ES-I3 (cell line): Measurements from ENCODE around the gene CES3.
A peak's percentile ranks its signal among the peaks of the same experiment; 100 is the strongest.
"Not testable (repeated sequence)": the region's sequence is repeated elsewhere in the genome, so short reads cannot be mapped to it uniquely, and the experiment has no call there.

ENCODE experiments used
- H3K36me3 ChIP-seq: 2 replicates; pipeline ENCODE4 v1.6.1; 2013; ENCODE audit warnings: mild to moderate bottlenecking, low read length, control low read depth, moderate library complexity; ENCODE audit not compliant: insufficient read depth
- H3K4me1 ChIP-seq: 2 replicates; pipeline ENCODE4 v1.6.1; 2013; ENCODE audit warnings: mild to moderate bottlenecking, control low read depth, low read length; ENCODE audit not compliant: insufficient read depth
- H3K9ac ChIP-seq: 2 replicates; pipeline ENCODE4 v1.6.1; 2013; ENCODE audit warnings: low read depth, mild to moderate bottlenecking, low read length, moderate library complexity
- H3K9me3 ChIP-seq: 2 replicates; pipeline ENCODE4 v1.6.1; 2013; ENCODE audit warnings: mild to moderate bottlenecking, low read length, moderate library complexity; ENCODE audit not compliant: control insufficient read depth, insufficient read depth

The CES3 gene

DNA sequence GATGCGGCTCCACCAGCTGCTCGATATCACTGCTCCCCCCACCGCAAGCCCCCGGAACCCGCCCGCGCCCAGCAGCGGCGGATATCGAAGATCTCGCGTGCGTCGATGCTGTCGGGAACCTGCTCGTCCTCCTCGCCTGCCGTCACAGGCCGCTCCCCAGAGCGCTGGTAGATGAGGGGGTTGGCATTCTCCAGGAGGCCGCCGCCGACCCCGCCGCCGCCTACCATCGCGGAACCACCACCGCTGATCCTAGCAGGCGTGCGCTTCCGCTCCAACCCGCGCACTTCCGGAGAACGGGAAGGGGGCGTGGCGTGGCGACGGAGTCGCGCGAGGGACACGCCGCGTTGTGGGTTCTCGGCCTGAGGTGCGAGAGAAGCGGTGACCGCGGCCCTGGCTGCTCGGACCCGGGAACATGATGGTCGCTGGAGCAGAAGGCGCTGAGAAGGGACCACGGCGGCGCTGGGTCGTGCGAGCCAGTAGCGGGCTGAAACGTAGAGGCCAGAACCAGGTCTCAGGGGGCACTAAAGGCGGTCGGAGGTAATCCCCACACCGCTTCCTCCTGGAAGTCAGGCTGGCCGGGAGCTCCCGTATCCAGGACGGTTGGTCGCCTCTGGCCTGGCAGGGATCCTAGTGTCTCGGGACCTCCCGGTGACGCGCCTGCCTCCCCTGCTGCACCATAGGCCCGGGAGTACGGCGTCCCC lies 26.8 kb upstream of the CES3 start, which contains the start of gene CIAO2B:
Gene CIAO2B (minus strand): TSS at position 265 of the 701 bp plus-strand sequence. CDS start 38 bp downstream, at position 227.
- H3K4me1 ChIP-seq: peaks cover 5% of the 10 kb centered on the region; the same call in 1 of the 2 replicates
- no peaks in the 10 kb centered on the region; the same call in 1 of the 2 replicates for H3K36me3 ChIP-seq
- no peaks in the 10 kb centered on the region for H3K9me3 ChIP-seq
- peak within 1 kb of the TSS; percentile 97 for H3K9ac ChIP-seq

DNA sequence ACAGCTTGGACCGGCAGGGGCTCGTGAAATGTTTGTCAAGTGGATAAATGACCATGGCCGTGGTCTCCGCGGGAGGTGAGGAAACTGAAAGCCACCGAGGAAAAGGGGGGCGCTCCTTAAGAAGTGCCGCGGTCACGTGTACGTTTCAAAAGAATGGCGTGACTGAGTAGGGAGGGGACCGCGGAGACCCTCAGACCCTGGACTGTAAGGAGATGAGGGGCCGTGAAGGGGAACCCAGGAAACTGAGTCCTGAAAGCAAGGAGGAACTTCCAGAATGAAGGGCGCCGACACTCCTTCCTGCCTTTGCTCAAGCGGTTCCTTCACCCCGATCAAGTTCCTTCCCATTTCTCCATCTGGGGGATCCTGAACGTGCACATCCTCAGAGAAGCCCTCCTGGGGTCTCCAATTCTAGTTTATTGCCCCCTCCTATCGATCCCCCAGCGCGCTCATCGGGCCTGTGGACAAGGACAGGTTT lies 26.2 kb upstream of the CES3 start:
- H3K36me3 ChIP-seq, H3K9me3 ChIP-seq, H3K4me1 ChIP-seq: not testable (repeated sequence)
- peak overlapping the region; percentile 97 for H3K9ac ChIP-seq

DNA sequence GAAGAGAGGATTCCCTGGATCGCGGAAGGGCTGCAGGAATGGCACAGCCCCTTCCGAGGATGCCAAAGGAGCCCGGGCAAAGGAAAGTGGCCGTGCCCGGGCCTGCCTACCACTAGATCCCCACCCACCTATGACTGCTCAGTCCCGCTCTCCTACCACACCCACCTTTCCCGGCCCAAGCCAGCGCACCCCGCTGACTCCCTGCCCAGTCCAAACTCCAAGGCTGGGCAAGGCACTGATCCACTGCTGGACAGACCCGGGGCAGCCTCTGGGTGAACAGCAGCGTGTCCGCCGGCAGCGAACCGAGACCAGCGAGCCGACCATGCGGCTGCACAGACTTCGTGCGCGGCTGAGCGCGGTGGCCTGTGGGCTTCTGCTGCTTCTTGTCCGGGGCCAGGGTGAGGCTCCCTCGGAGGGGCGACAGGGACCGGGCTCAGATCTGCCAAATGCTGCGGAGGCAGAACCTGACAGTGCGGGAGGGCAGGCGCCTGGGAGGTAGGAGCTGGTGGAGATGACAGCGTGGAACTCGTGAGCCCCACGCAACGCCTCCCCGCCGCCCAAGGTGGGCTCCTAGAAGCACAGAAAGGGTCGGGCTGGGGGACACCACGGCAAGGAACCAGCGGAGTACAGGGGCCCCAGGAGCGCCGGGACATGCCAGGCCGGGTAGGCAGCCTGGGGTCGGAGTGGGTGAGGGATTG lies 25.6 kb upstream of the CES3 start, which contains the start of gene CES2:
Gene CES2 (plus strand): TSS at position 203 of the 698 bp plus-strand sequence. CDS start 120 bp downstream, at position 323.
- Histone ChIP-seq H3K36me3 (no peaks in the 10 kb centered on the region; the same call in 1 of the 2 replicates), H3K4me1 (peaks cover 5% of the 10 kb centered on the region; the same call in 1 of the 2 replicates), H3K9ac (peak within 1 kb of the TSS; percentile 97), H3K9me3 (no peaks in the 10 kb centered on the region)

DNA sequence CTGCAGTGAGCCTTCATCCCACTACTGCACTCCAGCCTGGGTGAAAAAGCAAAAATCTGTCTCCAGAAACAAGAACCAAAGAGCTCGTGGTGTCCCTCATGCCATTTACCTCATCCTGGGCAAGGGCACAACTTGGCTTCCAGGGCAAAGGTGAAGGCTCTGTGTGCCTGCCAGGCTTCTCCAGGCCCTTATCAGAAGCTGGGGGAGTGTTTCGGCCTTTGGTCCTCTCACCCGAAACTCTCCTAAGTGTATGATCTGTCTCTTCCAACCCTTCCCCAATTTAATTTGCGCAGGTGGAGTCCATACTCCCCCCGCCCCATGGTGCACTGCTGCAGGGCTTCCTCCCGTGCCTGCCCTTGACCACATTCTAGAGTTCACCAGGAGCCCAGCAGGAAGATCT lies 24.6 kb upstream of the CES3 start:
- no peak overlapping the region; the same call in 1 of the 2 replicates for H3K9ac ChIP-seq
- H3K4me1 ChIP-seq: peaks cover 5% of the 10 kb centered on the region; the same call in 1 of the 2 replicates
- H3K9me3 ChIP-seq: no peaks in the 10 kb centered on the region
- no peaks in the 10 kb centered on the region; the same call in 1 of the 2 replicates for H3K36me3 ChIP-seq

DNA sequence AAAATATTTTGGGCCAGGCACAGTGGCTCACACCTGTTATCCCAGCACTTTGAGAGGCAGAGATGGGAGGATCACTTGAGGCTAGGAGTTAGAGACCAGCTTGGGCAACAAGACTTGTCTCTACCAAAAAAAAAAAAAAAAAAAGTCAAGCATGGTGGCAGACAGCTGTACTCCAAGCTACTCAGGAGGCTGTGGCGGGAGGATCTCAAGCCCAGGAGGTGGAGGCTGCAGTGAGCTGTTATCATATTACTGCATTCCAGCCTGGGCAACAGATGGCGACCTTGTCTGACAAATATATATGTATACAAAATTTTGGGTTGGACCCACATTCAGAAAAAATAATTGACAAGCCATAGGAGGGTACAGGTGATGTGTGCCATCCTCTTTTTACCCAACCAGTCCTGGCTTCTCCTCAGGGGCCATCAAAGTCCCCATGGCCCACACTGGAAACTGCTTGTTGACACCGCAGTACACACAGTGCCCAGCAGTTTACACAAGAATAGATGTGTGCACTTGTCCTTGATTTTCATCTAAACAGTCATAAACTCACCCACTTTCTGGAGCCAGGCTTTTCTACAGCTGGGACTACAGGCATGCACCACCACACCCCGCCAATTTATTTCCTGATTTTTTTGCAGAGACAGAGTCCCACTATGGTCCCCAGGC lies 24.0 kb upstream of the CES3 start:
- Histone ChIP-seq H3K9ac (no peak overlapping the region), H3K9me3 (no peaks in the 10 kb centered on the region), H3K36me3 (peaks cover under 1% of the 10 kb centered on the region; the same call in 1 of the 2 replicates), H3K4me1 (peaks cover 5% of the 10 kb centered on the region; the same call in 1 of the 2 replicates)

DNA sequence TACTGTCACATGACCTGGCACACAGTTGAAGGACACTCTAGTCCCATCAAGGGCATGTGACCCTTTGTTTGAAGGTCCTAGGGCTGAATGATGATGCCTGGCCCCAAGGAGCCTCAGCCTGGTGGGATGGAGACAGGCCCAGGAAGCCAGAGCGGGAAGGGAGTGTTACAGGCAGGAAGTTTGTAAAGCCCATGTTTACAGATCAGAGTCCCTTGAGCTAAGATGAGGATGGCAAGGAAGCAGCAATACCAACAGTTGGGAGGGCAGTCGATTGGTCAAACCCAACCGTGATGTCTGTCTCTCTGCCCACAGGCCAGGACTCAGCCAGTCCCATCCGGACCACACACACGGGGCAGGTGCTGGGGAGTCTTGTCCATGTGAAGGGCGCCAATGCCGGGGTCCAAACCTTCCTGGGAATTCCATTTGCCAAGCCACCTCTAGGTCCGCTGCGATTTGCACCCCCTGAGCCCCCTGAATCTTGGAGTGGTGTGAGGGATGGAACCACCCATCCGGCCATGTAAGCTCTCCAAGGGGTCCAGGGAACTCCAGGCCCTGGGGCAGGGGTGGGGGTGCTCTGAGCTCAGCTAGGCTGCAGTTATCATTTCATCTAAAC lies 23.2 kb upstream of the CES3 start:
- peaks cover 5% of the 10 kb centered on the region; the same call in 1 of the 2 replicates for H3K4me1 ChIP-seq
- H3K9me3 ChIP-seq: no peaks in the 10 kb centered on the region
- peaks cover 6% of the 10 kb centered on the region for H3K36me3 ChIP-seq
- H3K9ac ChIP-seq: no peak overlapping the region

DNA sequence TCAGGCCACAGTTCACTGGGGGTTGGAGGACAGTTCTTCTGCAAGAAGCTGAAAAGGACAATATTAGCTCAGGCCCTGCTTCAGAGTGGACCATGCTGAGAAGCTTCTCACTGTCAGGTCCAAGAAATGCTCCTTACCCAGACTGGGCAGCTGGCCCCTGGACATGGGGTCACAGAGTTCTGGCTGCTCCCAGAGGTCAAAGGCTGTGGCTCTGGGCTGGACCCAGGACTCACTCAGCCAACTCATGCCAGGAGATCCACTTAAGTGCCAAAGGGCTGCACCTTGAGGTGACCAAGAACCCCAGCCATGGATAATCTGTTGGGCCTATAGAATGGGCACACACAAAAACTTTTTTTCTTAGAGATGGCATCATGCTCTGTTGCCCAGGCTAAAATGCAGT lies 21.7 kb upstream of the CES3 start:
- Histone ChIP-seq H3K9ac (no peak overlapping the region), H3K9me3 (no peaks in the 10 kb centered on the region), H3K36me3 (peaks cover 6% of the 10 kb centered on the region), H3K4me1 (no peaks in the 10 kb centered on the region)

DNA sequence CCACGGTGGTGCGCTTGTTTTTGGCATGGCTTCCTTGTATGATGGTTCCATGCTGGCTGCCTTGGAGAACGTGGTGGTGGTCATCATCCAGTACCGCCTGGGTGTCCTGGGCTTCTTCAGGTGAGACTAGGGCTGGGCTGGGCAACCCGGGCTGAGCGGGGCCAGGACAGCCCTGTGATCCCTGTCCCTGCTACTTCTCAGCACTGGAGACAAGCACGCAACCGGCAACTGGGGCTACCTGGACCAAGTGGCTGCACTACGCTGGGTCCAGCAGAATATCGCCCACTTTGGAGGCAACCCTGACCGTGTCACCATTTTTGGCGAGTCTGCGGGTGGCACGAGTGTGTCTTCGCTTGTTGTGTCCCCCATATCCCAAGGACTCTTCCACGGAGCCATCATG lies 20.8 kb upstream of the CES3 start:
- Histone ChIP-seq H3K9me3 (no peaks in the 10 kb centered on the region), H3K36me3 (peaks cover 6% of the 10 kb centered on the region), H3K4me1 (no peaks in the 10 kb centered on the region), H3K9ac (no peak overlapping the region)

DNA sequence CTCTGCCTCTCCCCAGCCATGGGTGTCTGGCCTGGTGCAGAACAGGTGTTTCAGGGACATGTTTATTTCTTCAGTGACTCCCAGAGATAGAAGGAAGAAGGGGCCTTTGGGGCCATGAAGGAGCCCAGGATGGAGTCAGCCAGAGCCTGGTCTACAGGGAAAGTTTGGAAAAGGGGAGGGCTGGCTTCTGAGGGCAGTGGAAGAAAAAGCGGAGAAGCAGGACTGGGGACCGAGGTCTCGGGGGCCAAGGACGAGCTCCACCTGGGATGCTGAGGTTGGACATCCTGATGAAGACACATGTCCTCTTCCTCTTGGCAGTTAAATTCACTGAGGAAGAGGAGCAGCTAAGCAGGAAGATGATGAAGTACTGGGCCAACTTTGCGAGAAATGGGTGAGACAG lies 18.1 kb upstream of the CES3 start:
- no peaks in the 10 kb centered on the region for H3K4me1 ChIP-seq
- H3K9ac ChIP-seq: no peak overlapping the region
- H3K36me3 ChIP-seq: peaks cover 6% of the 10 kb centered on the region
- H3K9me3 ChIP-seq: no peaks in the 10 kb centered on the region

DNA sequence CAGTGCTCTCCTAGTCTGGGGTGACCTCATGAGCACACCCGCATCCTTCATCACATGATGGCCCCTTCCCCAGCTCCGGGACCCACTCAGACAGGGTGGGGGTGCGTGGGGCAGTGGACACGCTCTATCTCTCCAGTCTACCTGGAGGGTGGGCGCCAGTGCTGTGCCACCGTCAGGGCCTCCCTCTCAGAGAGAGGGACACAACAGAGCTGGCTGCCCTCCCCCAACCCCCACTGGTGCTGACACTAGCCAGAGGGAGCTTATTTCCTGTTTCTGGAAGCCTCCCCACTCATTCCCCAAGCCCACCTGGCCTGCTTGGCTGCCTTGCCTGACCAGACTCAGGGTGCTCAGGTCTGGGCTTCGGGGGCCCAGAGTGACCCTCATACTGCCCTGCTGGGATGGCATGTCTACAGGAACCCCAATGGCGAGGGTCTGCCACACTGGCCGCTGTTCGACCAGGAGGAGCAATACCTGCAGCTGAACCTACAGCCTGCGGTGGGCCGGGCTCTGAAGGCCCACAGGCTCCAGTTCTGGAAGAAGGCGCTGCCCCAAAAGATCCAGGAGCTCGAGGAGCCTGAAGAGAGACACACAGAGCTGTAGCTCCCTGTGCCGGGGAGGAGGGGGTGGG lies 17.5 kb upstream of the CES3 start:
- Histone ChIP-seq H3K9me3 (no peaks in the 10 kb centered on the region), H3K9ac (no peak overlapping the region), H3K4me1 (no peaks in the 10 kb centered on the region), H3K36me3 (peaks cover 6% of the 10 kb centered on the region)

DNA sequence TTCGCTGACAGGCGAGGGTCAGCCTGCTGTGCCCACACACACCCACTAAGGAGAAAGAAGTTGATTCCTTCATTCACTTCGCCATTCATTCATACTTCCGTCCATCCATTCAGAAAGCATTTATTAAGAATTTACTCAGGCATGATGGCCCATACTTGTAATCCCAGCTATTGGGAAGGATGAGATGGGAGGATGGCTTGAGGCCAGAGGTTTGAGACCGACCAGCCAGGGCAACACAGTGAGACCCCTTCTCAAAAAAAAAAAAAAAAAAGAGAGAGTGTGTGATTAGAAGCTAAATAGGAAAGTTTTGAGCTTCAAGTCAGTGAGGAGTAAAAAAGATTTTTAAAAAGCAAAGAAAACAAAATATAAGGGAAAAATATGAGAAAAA lies 17.0 kb upstream of the CES3 start:
- H3K36me3 ChIP-seq: peaks cover 6% of the 10 kb centered on the region
- no peak overlapping the region for H3K9ac ChIP-seq
- no peaks in the 10 kb centered on the region for H3K9me3 ChIP-seq
- H3K4me1 ChIP-seq: no peaks in the 10 kb centered on the region

DNA sequence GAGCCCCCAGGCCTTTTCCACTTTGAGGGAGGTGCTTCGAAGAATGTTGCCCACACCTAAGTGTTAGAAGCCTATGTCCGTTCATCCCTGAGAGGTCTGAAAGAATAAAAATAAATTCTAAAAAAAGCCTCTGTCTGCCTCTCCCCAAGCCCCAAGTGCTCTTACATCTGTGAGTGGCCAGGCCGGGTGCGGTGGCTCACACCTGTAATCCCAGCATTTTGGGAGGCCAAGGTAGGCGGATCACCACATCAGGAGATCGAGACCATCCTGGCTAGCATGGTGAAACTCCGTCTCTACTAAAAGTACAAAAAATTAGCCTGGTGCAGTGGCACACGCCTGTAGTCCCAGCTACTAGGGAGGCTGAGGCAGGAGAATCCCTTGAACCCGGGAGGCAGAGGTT lies 16.1 kb upstream of the CES3 start:
- not testable (repeated sequence) for H3K36me3 ChIP-seq, H3K9me3 ChIP-seq, H3K4me1 ChIP-seq, H3K9ac ChIP-seq

DNA sequence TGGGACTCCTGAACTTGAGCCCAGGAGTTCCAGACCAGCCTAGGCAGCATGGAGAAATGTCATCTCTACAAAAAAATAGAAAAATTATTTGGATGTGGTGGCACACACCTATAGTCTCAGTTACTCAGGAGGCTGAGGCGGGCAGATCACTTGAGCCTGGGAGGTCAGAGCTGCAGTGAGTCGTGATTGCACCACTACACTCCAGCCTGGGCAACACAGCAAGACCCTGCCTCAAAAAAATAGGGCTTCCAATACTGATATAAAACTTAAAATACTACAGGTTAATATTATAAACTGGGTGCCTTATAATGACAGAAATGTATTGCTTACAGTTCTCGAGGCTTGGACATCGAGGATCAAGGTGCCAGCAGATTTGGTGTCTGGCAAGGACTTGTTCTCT lies 15.1 kb upstream of the CES3 start:
- peaks cover 6% of the 10 kb centered on the region for H3K36me3 ChIP-seq
- no peaks in the 10 kb centered on the region for H3K4me1 ChIP-seq
- no peak overlapping the region for H3K9ac ChIP-seq
- no peaks in the 10 kb centered on the region for H3K9me3 ChIP-seq

DNA sequence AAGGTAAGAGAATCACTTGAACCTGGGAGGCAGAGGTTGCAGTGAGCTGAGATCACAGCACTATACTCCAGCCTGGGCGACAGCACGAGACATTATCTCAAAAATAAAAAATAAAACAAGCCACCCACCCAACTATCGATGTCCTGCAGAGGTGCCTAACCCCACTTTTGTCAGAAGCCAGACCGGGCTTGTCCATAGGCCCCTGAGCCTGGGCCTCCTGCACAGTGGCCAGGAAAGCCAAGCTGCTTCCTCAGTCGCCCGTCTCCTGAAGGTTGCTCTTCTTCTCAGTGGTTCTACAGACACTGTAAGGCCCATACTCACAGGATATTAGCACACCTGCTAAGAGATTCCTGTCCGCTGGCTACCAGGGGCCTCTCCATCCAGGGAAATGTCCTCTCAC lies 14.5 kb upstream of the CES3 start:
- Histone ChIP-seq H3K36me3 (peaks cover 6% of the 10 kb centered on the region), H3K4me1 (no peaks in the 10 kb centered on the region), H3K9ac (no peak overlapping the region), H3K9me3 (no peaks in the 10 kb centered on the region)
